ENCODE results near the gene CCT2. TPM values are rescaled to one million over a fixed set of nuclear protein-coding genes. Genes with fewer than 3 reads are reported as not detected.

Gene CCT2
- total and polyA plus RNA-seq, 2 experiments from 2014 or later, result 177 to 206 TPM

GRCh38 chr12:69575346-69575745 is 9.9 kb upstream of the CCT2 start:
- Histone ChIP-seq H3K79me2 (peaks cover 3% of the 10 kb centered on the region), H3K4me2 (no peak overlapping the region), H3K4me1 (ENCODE audit: insufficient read depth) (no peaks in the 10 kb centered on the region), H3K27me3 (no peaks in the 10 kb centered on the region), H3K9me3 (ENCODE audit: low read depth) (no peaks in the 10 kb centered on the region), H3K9me2 (replicated peaks; ENCODE audit: insufficient read depth) (no peaks in the 10 kb centered on the region), H3K27ac (no peak overlapping the region), H3K36me3 (replicated peaks; ENCODE audit: insufficient read depth, low read depth) (no peaks in the 10 kb centered on the region), H2AFZ (no peak overlapping the region), H3K4me3 (no peak overlapping the region), H4K20me1 (ENCODE audit: insufficient read depth, poor library complexity, severe bottlenecking) (no peaks in the 10 kb centered on the region)
- 78% methylated on average over 3 of the region's 3 CpGs for WGBS (ENCODE audit: low lambda C conversion rate, missing lambda C conversion rate)
- no peak for DNase-seq (ENCODE audit: low spot score)
- TF ChIP-seq EZH2phosphoT487 (IDR thresholded peaks at IDR 0.05; ENCODE audit: low read depth, severe bottlenecking, unreplicated experiment), result no peak
- no peak for TF ChIP-seq EZH2 (IDR thresholded peaks at IDR 0.05; ENCODE audit: borderline replicate concordance)
- TF ChIP-seq, protein P1, sequence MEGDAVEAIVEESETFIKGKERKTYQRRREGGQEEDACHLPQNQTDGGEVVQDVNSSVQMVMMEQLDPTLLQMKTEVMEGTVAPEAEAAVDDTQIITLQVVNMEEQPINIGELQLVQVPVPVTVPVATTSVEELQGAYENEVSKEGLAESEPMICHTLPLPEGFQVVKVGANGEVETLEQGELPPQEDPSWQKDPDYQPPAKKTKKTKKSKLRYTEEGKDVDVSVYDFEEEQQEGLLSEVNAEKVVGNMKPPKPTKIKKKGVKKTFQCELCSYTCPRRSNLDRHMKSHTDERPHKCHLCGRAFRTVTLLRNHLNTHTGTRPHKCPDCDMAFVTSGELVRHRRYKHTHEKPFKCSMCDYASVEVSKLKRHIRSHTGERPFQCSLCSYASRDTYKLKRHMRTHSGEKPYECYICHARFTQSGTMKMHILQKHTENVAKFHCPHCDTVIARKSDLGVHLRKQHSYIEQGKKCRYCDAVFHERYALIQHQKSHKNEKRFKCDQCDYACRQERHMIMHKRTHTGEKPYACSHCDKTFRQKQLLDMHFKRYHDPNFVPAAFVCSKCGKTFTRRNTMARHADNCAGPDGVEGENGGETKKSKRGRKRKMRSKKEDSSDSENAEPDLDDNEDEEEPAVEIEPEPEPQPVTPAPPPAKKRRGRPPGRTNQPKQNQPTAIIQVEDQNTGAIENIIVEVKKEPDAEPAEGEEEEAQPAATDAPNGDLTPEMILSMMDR (IDR thresholded peaks at IDR 0.05; ENCODE audit: poor library complexity), result no peak

GRCh38 chr12:69578283-69578682 is 7.0 kb upstream of the CCT2 start:
- no peaks in the 10 kb centered on the region for H3K9me2 ChIP-seq (replicated peaks; ENCODE audit: insufficient read depth)
- no peak for DNase-seq (ENCODE audit: low spot score)
- H2AFZ ChIP-seq, result no peak overlapping the region
- no peak overlapping the region for H3K4me3 ChIP-seq
- TF ChIP-seq, protein P1 (IDR thresholded peaks at IDR 0.05; ENCODE audit: poor library complexity), result no peak
- no peak for TF ChIP-seq EZH2 (IDR thresholded peaks at IDR 0.05; ENCODE audit: borderline replicate concordance)
- no peak for TF ChIP-seq EZH2phosphoT487 (IDR thresholded peaks at IDR 0.05; ENCODE audit: low read depth, severe bottlenecking, unreplicated experiment)
- no peaks in the 10 kb centered on the region for H3K27me3 ChIP-seq
- H3K9me3 ChIP-seq (ENCODE audit: low read depth), result no peaks in the 10 kb centered on the region
- no peaks in the 10 kb centered on the region for H3K4me1 ChIP-seq (ENCODE audit: insufficient read depth)
- no peaks in the 10 kb centered on the region for H4K20me1 ChIP-seq (ENCODE audit: insufficient read depth, poor library complexity, severe bottlenecking)
- no peaks in the 10 kb centered on the region for H3K79me2 ChIP-seq
- no peak overlapping the region for H3K4me2 ChIP-seq
- no peaks in the 10 kb centered on the region for H3K36me3 ChIP-seq (replicated peaks; ENCODE audit: insufficient read depth, low read depth)
- 98% methylated on average over 2 of the region's 2 CpGs for WGBS (ENCODE audit: low lambda C conversion rate, missing lambda C conversion rate)
- no peak overlapping the region for H3K27ac ChIP-seq

- H3K79me2 ChIP-seq, result no peaks in the 10 kb centered on the region
- no peaks in the 10 kb centered on the region for H3K4me1 ChIP-seq (ENCODE audit: insufficient read depth)
- no peak overlapping the region for H3K4me2 ChIP-seq
- 95% methylated on average over 4 of the region's 4 CpGs for WGBS (ENCODE audit: low lambda C conversion rate, missing lambda C conversion rate)
- H3K4me3 ChIP-seq, result no peak overlapping the region
- no peaks in the 10 kb centered on the region for H3K9me3 ChIP-seq (ENCODE audit: low read depth)
- H3K36me3 ChIP-seq (replicated peaks; ENCODE audit: insufficient read depth, low read depth), result no peaks in the 10 kb centered on the region
- no peaks in the 10 kb centered on the region for H3K27me3 ChIP-seq
- H2AFZ ChIP-seq, result no peak overlapping the region
- no peaks in the 10 kb centered on the region for H4K20me1 ChIP-seq (ENCODE audit: insufficient read depth, poor library complexity, severe bottlenecking)
- H3K27ac ChIP-seq, result no peak overlapping the region
- no peaks in the 10 kb centered on the region for H3K9me2 ChIP-seq (replicated peaks; ENCODE audit: insufficient read depth)
- no peak for TF ChIP-seq EZH2 (IDR thresholded peaks at IDR 0.05; ENCODE audit: borderline replicate concordance)
- no peak for TF ChIP-seq EZH2phosphoT487 (IDR thresholded peaks at IDR 0.05; ENCODE audit: low read depth, severe bottlenecking, unreplicated experiment)
- TF ChIP-seq, protein P1 (IDR thresholded peaks at IDR 0.05; ENCODE audit: poor library complexity), result no peak
- DNase-seq (ENCODE audit: low spot score), result no peak
These were observed 6.2 kb upstream of the CCT2 start for GRCh38 chr12:69579029-69579428.

GRCh38 chr12:69580074-69580473 is 5.2 kb upstream of the CCT2 start:
- Histone ChIP-seq H3K27me3 (no peaks in the 10 kb centered on the region), H3K9me3 (ENCODE audit: low read depth) (no peaks in the 10 kb centered on the region), H2AFZ (no peak overlapping the region), H3K27ac (no peak overlapping the region), H3K36me3 (replicated peaks; ENCODE audit: insufficient read depth, low read depth) (no peaks in the 10 kb centered on the region), H3K9me2 (replicated peaks; ENCODE audit: insufficient read depth) (no peaks in the 10 kb centered on the region), H3K4me1 (ENCODE audit: insufficient read depth) (no peaks in the 10 kb centered on the region), H3K79me2 (no peaks in the 10 kb centered on the region), H3K4me2 (no peak overlapping the region), H3K4me3 (no peak overlapping the region), H4K20me1 (ENCODE audit: insufficient read depth, poor library complexity, severe bottlenecking) (no peaks in the 10 kb centered on the region)
- DNase-seq (ENCODE audit: low spot score), result no peak
- 100% methylated on average over 1 of the region's 1 CpG for WGBS (ENCODE audit: low lambda C conversion rate, missing lambda C conversion rate)
- TF ChIP-seq, protein P1 (IDR thresholded peaks at IDR 0.05; ENCODE audit: poor library complexity), result no peak
- TF ChIP-seq EZH2 (IDR thresholded peaks at IDR 0.05; ENCODE audit: borderline replicate concordance) (no peak), EZH2phosphoT487 (IDR thresholded peaks at IDR 0.05; ENCODE audit: low read depth, severe bottlenecking, unreplicated experiment) (no peak)
